GM18498 (cell line): ENCODE data around the gene POC1A.

Source experiments
- ATAC-seq: cut with Tn5 transposase; IDR thresholded peaks from one replicate; pipeline ENCODE4 v1.9.1; 2021; ENCODE audit warnings: mild to moderate bottlenecking, moderate library complexity; ENCODE audit not compliant: unreplicated experiment

Gene POC1A

DNA sequence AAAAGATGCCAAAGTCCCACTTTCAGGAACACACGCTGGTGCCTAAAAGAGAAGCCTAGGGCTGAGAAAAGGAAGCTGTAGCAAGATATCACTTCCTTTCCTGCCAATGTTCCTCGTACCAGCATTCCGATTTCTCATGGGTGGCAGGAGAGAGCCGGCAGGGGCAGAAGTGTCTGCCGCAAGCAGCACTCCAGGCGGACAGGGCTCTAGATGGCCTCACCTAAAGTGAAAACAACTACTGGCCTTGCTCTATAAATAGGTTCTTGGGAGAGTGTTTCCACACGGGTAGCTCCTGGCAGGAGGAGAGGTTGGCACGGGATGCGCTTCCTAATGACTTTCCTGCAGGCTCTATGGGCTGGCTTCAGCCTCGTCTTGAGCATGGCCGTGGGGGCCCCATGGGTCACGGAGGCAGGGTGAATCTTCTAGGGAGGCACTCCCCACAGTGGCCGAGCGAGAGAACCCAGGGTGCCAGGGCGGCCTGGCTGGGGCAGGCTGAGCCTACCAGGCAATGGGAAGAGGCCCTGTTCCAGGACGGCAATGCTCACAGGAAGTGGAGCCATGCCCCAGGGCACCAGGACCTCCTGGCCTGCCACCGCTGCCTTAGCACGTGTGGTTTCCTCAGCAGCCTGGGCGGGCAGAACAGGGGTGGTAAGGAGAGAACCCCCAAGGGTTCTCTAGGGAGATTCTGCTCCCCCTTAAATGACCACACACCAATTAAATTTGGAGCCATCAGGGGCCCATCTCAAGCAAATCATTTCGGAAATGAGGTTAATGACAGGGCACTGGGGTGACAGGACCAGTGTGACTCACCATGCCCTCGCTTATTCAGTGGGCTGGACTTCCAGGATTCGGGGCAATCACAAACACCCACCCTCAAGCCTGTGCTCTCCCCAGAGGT lies 83.2 kb downstream of the POC1A start:
- ATAC-seq, result no peak

DNA sequence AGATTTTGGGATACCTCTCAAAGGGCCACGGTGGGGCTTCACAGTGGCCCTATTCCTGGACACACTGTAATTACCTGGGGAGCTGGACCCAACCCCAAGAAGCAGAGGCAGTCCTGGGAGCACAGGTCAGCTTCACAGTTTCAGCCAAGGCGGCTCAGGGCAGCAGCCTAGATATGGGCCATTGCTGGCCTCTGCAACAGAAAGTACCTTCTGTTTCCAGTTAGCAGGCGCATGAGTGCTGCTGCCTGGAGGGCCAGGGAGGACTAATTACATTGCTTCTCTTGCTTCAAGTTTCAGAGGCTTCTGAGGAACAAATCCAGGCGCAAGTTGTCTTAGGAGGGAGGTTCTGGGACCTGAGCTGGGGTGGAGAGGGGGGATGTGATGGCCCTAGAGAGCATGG lies 84.4 kb downstream of the POC1A start:
- no peak for ATAC-seq

DNA sequence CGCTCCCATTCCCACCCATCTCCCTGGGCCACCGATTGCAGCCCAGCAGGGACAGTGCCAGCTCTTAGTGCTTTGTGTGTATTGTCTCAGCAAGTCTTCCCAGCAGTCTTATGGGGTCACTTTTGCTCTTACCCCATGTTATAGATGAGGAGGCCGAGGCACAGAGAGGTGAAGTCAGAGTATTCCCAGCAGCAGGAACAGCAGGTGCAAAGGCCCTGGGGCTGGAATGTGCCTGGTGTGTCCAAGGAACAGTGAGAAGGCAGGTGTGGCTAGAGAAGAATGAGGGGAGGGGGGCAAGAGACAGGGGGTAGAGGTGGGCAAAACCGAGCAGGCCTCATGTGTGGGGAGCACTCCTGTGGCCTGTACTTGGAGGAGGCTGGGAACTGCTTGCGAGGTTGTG lies 85.1 kb downstream of the POC1A start:
- ATAC-seq, result no peak

DNA sequence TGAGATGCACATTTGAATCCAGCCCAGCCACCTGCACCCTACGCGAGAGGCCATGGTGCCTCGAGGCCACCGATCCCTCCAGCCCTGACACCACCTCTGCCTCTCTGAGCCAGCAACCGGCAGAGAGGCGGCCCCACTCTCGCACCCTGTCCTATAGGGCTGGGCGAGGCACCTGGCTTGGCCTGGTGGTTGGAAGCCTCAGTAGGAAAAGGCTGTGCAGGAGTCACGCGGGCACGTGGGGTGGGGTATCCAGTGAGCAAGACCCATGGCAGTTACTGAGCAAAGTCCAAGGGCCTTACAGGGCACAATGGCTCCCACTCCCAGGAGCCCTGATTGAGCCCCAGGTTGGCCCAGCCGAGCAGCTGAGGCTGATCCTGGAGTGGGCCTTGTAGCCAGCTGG lies 85.5 kb downstream of the POC1A start:
- ATAC-seq, result no peak

DNA sequence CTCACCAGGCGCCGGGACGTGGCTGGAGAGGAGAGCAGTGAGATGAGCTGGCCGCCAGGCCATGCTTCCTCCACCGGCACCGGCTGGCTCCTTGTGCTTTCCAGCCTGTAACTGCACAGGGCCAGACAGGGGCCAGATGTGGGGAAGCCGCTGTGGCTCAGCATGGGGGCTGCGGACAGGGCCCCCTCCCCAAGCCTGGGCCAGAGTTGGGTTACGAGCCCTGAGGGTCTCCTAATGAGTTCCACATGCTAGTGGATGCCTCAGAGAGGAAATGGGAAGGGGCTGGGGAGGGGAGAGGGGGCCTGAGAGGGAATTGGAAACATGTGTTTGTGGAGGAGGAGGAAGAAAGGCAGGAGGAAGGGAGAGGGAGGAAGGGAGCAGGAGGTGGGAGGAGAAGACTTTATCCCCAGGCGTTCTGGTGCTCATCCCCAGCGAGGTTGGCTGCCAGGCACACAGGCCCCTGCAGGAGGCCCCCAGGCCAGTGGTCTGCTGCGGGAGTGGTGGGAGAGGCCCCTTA lies 86.1 kb downstream of the POC1A start:
- ATAC-seq, result no peak

DNA sequence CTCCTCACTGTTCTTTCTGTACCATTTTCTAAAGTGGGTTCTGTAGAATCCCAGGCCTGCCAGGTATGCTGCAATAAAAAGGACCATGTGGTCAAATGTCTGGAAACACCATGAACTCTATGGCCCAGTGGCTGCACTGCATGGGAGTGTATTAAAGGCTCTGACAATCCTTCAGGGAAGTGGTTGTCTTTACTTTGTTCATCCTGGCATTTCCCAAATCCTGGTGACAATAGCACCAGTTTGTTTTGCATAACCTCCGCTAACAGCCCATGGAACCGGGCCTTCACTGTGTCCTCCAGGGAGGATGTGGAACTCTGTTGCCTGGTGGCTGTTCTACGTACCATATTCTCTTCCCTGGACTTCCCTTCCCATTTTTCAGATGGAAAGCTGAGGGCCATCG lies 86.7 kb downstream of the POC1A start:
- no peak for ATAC-seq

DNA sequence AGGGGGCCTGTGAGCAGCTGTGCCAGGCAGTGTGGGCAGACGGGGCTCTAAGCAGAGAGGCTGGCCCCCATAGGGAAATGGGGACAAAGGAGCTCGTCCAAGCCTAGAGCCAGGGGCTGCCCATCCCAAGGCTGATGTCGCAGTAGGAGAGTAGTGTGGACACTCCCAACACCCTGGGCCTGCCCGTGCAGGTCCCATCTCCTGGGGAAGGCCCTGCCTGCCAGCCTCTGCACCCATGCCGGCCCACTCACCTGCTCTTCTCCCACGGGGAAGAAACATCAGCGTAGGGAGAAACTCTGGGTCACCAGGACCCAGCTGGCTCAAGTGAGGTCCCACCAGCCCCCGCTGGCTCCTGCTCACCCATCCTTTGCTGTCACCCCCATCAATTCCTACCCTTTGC lies 87.2 kb downstream of the POC1A start:
- ATAC-seq, result no peak

DNA sequence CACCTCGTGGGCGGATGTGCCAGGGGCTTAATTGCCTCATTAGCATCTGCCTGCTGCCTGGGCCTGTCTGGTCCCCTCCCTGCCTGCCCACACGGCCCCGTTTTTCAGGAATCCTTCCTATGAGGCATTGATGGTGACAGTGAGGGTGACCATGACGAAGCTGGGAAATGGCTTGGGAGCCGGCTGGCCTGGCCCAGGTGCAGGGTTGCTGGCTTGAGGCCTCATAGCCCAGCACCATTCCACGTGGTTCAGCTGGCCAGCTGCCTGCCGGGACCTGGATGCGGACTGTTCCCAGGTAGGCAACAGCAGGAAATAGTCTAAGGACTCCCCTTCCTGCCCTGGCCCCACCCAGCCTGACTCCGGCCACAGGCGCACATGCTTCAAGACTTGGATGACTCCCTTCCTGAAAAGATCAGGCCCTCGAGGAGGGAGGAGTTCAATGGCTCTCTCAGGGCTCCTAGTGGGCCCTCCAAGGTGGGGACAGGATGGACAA lies 88.9 kb downstream of the POC1A start:
- no peak for ATAC-seq

DNA sequence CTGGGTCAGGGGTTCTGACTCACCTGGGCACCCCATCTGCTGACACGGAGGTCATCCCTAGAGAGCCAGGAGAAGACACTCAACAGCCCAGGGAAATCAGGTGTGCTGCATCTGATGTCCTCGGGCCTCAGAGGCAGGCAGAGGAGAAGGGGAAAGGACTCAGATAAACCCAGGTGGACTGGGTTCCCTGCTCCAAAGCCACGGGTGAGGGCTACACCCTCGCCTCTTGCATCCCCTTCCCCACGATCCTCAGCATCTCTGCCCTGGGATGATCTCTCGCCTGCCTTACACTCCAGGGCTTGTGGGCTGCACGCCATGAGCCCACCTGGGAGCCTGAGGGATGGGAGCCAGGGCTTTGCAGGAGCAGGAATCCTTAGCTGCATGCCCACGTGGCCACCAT lies 89.7 kb downstream of the POC1A start:
- ATAC-seq, result no peak

DNA sequence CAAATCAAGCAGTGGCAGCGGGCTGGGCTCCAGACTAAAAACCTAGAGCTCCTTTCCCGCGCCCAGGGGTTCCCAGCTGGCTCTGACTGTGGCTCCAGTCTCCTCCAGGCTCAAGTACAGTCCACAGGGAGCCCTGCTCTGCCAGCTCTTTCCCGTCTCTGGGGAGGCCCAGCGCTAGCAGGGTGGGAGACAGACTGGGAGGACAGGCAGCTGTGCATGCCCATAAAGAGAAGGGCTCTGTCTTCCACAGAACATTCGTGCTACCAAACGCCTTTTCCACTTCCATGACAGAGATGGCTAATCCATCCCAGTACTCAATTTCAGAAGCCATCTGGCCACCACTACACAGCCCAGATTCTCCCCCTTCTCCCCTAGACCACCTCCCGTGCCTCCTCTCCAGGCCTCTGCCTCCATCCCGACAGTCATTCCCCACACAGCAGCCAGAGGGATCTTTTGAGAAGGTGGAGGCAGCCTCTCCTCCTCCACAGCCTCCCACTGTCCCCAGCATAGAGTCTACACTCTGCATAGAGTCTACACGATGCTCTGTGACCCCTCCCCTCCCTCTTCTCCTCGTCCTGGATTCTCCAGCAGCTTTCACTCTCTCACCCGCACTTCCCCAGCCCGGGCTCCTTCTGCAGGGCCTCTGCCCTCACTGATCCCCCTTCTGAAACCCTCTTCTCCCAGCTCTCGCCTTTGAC lies 91.0 kb downstream of the POC1A start:
- ATAC-seq, result no peak

DNA sequence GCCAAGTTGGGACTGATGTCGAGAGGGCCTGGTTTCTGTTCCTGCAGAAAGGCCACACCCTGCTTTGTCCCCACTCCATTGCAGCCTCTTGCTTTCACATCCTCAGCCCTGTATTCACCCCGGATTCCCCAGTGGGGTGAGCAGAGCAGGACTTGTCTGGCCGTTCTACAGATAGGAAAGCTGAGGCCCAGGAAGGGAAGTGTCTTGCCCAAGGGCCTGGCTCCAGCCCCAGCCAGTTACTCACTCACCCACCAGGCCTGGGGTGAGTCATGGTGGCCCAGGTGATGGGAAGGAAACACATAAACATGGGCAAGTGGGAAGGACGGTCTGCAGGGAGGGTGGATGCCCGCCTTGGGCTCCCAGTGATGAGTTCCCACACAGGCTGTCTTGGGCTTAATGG lies 91.7 kb downstream of the POC1A start:
- ATAC-seq, result no peak

DNA sequence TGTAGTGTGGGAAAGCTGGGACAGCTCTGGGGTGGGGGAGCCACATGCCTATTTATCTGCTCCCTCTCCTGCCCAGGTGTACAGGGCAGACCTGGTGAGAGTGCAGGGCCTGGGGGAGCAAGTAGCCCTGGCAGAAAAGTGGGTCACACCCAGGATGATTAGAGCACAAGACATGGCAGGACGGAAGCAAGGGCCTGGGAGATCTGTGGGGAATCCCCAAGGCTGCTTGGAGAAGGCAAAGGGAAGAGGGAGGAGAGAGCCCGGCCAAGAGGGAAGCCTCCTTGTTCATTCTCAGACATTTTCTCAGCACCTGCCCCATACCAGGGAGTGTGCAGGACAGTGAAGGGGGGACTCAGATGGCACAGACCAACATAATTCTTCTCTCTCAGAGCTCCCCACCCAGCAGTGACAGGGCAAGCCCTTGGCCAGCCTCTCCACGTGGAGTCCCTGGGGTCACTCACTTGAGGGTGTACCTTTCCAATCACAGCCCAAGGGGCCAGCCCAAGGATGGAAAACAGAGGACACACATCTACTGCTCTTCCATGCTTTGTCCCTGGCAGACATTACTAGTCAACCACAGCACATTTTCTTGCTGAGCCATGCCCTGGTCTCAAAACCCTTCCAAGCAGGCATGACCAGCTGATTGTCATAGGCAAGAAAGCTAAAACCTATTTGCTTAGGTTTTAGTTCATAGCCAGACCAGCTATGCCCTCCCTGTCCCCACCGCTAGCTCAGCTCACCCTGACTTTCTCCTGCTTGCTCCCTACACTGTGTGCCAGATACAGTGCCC lies 92.9 kb downstream of the POC1A start:
- no peak for ATAC-seq

DNA sequence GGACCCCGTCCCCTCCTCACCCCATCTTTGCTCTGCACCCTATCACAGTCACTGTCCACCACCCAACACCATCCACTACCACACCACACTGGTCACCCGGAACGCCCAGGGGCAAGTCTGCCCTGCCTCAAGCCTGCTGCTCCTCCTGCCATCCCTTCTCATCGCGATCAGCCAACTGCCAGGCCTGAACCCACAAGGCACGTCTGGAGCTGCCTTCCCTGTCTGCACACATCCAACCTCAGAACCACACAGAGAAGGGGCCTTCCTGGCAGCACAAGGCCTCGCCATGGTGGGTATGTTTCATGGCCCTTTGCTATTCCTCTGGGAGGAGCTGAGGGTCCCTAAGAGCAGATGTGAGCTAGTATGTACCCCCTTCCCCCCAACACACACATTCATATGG lies 94.4 kb downstream of the POC1A start:
- no peak for ATAC-seq

DNA sequence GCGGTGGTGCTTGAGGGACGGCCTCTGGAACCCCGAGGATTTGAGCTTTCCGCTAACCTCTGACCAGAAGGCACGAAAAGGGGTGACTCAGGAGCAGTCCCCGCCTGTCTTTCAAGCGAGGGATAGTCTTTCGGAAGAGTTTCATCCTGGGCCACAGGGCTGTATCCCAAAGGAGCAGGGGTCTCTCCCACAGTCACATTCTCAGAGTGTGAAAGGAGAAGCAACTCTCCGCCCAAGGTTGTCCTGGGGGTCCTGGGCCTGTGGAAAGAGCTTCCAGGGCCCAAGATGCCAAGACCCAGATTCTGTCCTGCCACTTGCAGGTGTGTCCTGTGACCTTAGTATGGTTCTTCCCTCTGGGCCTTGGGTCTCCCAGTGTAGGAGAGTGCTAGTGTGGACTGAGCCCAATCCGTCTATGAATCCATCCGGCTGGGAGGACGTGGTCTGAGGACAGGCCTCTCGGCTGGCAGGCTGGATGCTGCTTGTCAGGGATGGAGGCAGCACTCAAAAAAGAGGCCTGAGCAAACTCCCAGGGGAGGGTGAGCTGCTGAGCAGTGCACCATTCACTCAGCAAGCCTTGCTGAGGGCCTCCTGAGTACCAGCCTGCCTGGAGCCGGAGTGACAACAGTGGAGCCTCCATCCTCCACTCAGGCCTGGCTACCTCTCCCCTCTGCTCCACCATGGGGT lies 96.3 kb downstream of the POC1A start:
- no peak for ATAC-seq

DNA sequence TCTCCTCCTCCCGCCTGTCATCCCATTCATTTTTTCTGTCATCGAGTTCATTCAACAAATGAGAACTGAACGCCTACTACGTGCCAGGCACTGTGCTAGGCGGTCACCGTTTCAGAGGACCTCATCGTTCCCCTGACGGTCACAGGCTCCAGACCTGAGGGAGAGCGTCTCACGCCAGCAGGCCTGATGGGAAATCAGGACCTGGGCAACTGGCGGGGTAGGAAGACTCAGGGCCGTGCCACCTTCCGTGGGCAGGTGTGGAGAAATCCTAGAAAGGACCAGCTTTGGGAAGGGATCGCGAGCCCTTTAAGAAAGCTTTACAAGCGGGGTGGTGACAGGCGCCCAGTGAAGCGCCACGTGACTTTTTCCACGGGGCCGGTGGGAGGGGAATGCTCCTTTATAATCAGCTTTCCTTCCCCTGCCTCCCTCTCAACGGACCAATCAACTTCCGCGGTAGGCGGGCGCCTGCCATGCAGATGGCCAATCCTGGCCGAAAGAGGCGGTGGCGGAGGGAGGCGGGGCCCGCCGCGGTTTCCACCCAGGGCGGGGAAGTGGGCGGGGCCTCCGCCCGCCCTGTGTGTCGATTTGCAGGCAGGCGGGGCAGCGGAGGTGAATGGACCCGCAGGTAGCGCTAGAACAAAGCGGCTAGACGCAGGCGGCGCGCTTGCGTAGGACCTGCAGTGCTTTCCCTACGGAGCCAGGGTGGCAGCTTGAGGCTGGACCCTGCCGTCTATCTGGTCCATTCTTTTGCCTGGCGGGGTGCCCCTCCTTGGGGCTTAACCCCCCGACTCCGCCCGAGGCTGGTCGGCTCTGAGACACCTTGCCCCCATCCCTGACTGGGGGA lies 97.0 kb downstream of the POC1A start:
- peak; percentile 81 for ATAC-seq

DNA sequence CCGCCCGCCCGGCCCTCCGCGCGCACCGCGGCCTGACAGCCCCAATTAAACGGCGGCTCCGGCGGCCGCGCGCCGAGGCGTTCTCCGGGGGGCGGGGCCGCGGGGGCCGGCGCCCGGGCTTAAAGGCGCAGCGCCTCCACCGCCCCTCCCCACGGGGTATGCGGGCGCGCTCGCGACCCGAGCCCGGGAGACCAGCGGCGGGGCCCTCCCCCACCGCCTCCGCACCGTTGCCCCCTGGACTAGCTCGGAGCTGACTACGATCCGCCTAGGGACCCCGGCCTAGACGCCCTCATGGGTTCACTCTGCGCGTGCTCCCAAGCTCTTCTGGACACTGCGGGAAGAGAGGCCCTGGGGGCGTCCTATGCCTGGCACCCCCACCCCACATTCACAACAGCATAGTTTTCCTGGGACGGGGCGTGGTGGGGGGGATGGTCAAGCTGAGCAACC lies 97.7 kb downstream of the POC1A start, which contains the start of gene DUSP7:
Gene DUSP7, minus strand, starts transcription at position 51 of the 447 bp plus-strand sequence. CDS start 205 bp downstream, outside the sequence.
- peak; percentile 42 for ATAC-seq

DNA sequence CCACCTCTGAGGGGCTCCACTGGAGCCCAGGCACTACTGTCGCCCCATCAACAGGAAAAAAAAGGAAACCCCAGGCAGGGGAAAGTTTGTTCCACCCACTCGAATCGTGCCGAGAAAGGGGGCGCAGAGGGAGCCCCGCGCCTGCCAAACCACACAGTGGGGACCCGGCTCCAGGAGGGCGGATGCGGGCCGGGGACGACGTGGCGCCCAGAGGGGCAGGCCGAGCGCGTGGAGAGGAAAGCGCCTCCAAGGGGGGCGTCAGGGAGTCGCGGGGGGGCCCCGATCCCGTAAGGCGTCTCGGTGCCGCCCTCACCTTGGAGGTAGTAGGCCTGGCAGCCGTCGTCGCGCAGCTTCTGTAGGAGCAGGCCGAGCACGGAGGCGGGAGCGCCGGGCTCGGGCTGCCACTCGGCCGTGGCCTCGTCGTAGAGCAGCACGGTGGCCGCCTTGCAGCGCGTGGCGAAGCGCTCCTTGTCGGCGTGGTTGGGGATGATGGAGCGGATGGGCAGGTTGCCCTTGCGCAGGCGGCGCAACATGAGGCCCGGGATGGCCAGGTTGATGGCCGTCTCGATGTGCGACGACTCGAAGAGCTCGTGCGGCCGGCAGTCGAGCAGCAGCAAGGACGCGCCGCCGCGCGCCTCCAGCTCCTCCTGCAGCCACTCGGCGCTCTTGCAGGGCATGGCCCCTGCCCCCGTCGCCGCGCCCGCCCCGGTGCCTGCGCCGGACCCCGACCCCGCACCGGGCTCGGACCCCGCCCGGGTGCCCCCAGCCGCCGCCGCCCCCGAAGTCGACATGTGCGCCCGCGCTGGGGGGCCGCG lies 98.5 kb downstream of the POC1A start:
- ATAC-seq, result peak; percentile 31

DNA sequence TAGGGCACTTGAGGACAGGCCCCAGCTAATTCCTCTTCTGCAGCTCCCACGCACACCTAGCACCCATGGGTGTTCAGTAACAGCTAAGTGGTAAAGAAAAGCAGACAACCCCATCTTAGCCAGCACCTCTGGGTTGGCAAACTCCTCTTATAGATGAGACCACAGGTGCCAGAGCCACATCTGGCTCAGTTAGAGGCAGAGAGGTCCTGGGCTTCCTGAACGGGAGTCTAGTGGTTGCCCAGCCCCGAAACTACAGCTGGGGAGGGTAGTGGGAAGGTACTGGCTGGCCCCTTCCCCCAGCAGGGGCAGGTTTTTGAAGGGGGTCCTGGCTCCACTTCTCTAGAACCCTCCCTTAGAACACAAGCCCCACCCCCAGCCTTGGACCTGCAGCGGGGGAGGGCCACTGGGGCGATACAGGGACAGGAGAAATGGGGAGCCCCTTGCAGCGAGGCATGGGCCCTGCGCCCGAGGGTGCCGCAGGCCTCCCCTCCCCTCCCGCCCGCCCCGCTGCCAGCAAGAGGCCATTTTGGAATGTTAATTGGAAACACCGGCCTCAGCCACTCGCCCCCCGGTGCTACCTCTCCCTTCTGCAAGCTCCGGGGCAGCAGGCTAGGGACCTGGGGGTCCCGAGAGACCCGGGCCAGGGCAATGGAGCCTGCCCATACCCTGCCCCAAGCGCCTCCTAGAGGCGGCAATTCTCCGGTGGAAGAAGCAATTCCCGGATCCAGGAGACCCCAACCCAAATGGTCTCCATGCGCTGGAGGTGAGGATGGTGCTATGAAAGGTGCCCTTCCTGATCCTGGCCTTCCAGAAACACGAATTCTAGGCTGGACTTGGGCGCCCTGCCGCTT lies 99.3 kb downstream of the POC1A start:
- ATAC-seq, result no peak
